Stomach smooth muscle (tissue), 2 donors: Measurements from ENCODE around the gene NOTCH2.

ENCODE experiments used
- H3K27ac ChIP-seq: one replicate; pipeline ENCODE4 v1.7.0; 2013; ENCODE audit warnings: mild to moderate bottlenecking, low read length, inconsistent platforms
- H3K27me3 ChIP-seq, 2 donors: one replicate each; pipeline ENCODE4 v1.7.0; 2013; ENCODE audit warnings: low read length in 2 of 2; ENCODE audit not compliant: insufficient read depth in 2 of 2, control insufficient read depth in 1 of 2
- H3K36me3 ChIP-seq, 2 donors: one replicate each; pipeline ENCODE4 v1.7.0; 2013; ENCODE audit warnings: low read length in 2 of 2; ENCODE audit not compliant: control insufficient read depth in 2 of 2, insufficient read depth in 2 of 2
- H3K4me1 ChIP-seq: one replicate; pipeline ENCODE4 v1.7.0; 2013; ENCODE audit warnings: low read length; ENCODE audit not compliant: control insufficient read depth, insufficient read depth
- H3K4me3 ChIP-seq, 2 donors: one replicate each; pipeline ENCODE4 v1.7.0; 2013; ENCODE audit warnings: low read length in 2 of 2
- H3K9ac ChIP-seq, 2 donors: one replicate each; pipeline ENCODE4 v1.7.0; 2013; ENCODE audit warnings: low read length in 2 of 2, mild to moderate bottlenecking in 1 of 2
- H3K9me3 ChIP-seq, 2 donors: one replicate each; pipeline ENCODE4 v1.7.0; 2013; ENCODE audit warnings: low read length in 2 of 2; ENCODE audit not compliant: control insufficient read depth in 2 of 2
- donor health status: healthy.
- donor health status: Pancreatic carcinoma.

NOTCH2 gene

DNA sequence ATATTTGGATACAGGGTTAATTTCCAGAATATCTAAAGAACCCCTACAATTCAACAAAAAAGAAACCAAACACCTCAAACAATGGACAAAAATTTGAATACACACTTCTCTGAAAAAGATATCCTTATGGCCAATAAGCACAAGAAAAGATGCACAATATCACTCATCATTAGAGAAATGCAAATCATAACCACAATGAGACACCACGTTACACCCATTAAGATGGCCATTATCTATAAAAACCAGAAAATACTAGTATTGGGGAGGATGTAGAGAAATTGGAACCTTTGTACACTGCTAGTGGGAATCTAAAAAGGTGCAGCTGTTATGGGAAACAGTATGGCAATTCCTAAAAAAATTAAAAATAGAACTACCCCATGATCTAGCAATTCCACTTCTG lies 178.1 kb downstream of the NOTCH2 start:
- Histone ChIP-seq H3K27ac (no peak overlapping the region), H3K9ac (no peak overlapping the region), H3K4me3 (no peak overlapping the region), H3K36me3 (no peaks in the 10 kb centered on the region), H3K27me3 (peaks cover 3 to 4% of the 10 kb centered on the region in 2 donors), H3K9me3 (peaks cover 0 to 7% of the 10 kb centered on the region in 2 donors), H3K4me1 (no peaks in the 10 kb centered on the region)

GRCh38 chr1:119888476-119888875 lies 181.0 kb downstream of the NOTCH2 start:
- Histone ChIP-seq H3K9ac (no peak overlapping the region), H3K4me1 (no peaks in the 10 kb centered on the region), H3K4me3 (no peak overlapping the region), H3K9me3 (peaks cover 0 to 7% of the 10 kb centered on the region in 2 donors), H3K27ac (no peak overlapping the region), H3K27me3 (peaks cover 0 to 3% of the 10 kb centered on the region in 2 donors), H3K36me3 (no peaks in the 10 kb centered on the region)

DNA sequence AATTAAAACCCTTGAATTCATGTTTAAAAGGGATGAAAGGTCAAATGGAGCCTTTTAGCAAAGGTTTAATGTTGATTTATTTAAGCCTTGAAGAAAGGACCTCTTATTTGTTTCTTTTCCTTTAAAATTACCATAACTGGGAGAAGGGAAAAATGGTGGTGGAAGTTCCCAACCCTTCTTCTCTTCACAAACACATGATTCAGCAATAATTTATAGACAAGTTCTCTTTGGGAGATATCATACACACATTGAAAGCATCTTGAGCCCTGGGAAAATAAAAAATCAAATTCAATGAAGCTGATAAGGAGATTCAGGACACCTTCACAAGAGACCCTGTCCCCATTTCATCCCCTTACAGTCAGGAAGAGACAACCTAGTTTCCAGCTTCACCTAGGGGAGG lies 182.0 kb downstream of the NOTCH2 start:
- Histone ChIP-seq H3K9ac (no peak overlapping the region), H3K4me3 (no peak overlapping the region), H3K27me3 (peaks cover 0 to 3% of the 10 kb centered on the region in 2 donors), H3K27ac (no peak overlapping the region), H3K9me3 (peaks cover 0 to 7% of the 10 kb centered on the region in 2 donors), H3K4me1 (no peaks in the 10 kb centered on the region), H3K36me3 (no peaks in the 10 kb centered on the region)

GRCh38 chr1:119885903-119886783 lies 183.3 kb downstream of the NOTCH2 start:
- H3K27ac ChIP-seq: no peak overlapping the region
- no peak overlapping the region for H3K4me3 ChIP-seq
- H3K9me3 ChIP-seq: peaks cover 0 to 7% of the 10 kb centered on the region in 2 donors
- no peaks in the 10 kb centered on the region for H3K4me1 ChIP-seq
- no peaks in the 10 kb centered on the region for H3K36me3 ChIP-seq
- H3K9ac ChIP-seq: no peak overlapping the region
- peaks cover 0 to 3% of the 10 kb centered on the region in 2 donors for H3K27me3 ChIP-seq

DNA sequence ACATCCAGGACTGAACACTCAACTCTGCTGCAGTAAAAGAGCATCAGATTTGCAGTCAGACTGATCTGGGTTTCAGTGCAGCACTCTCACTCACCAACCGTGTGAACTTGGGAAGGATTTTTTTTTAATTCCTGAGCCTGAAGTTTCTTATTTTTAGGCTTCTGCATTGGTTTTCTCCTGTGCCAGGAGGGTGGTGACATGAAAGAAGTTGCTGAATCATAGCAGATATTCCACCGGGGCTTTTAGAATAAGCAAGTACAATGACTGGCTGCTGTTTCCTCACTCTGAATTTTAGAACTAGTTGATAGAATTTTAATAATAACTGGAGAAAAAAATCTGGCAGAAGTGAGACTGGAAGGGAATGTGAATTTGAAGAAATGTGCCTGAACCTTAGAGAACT lies 184.8 kb downstream of the NOTCH2 start:
- H3K27me3 ChIP-seq: peaks cover 0 to 3% of the 10 kb centered on the region in 2 donors
- no peaks in the 10 kb centered on the region for H3K36me3 ChIP-seq
- peaks cover 0 to 7% of the 10 kb centered on the region in 2 donors for H3K9me3 ChIP-seq
- no peaks in the 10 kb centered on the region for H3K4me1 ChIP-seq
- H3K4me3 ChIP-seq: no peak overlapping the region
- H3K9ac ChIP-seq: no peak overlapping the region
- H3K27ac ChIP-seq: no peak overlapping the region

DNA sequence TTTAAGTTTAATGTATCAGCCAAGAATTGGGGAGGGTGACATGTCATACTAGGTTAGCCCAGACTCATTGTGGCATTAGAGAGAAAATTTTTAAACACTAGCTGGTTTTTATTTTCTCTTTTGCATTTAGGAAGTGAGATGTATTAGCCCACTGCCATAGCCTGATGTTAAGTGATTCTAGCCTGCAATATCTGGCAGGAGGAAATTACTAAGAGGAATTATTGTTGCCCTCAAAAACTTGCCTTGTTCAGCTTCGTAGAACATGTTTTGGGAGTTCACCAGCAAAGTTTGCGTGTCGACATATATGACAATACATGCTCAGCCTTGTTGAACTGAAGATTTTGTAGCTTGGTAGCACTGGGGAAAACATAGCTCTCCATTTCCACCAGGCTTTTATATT lies 185.6 kb downstream of the NOTCH2 start:
- H3K4me3 ChIP-seq: no peak overlapping the region
- H3K27me3 ChIP-seq: peaks cover 0 to 3% of the 10 kb centered on the region in 2 donors
- peaks cover 0 to 7% of the 10 kb centered on the region in 2 donors for H3K9me3 ChIP-seq
- H3K4me1 ChIP-seq: no peaks in the 10 kb centered on the region
- no peak overlapping the region for H3K9ac ChIP-seq
- no peak overlapping the region for H3K27ac ChIP-seq
- H3K36me3 ChIP-seq: no peaks in the 10 kb centered on the region

- H3K4me3 ChIP-seq: no peak overlapping the region
- H3K9me3 ChIP-seq: no peaks in the 10 kb centered on the region
- no peaks in the 10 kb centered on the region for H3K36me3 ChIP-seq
- no peaks in the 10 kb centered on the region for H3K4me1 ChIP-seq
- H3K27me3 ChIP-seq: peaks cover 0 to 3% of the 10 kb centered on the region in 2 donors
- H3K27ac ChIP-seq: no peak overlapping the region
- H3K9ac ChIP-seq: no peak overlapping the region
These were observed 187.1 kb downstream of the NOTCH2 start for GRCh38 chr1:119882132-119883049.

DNA sequence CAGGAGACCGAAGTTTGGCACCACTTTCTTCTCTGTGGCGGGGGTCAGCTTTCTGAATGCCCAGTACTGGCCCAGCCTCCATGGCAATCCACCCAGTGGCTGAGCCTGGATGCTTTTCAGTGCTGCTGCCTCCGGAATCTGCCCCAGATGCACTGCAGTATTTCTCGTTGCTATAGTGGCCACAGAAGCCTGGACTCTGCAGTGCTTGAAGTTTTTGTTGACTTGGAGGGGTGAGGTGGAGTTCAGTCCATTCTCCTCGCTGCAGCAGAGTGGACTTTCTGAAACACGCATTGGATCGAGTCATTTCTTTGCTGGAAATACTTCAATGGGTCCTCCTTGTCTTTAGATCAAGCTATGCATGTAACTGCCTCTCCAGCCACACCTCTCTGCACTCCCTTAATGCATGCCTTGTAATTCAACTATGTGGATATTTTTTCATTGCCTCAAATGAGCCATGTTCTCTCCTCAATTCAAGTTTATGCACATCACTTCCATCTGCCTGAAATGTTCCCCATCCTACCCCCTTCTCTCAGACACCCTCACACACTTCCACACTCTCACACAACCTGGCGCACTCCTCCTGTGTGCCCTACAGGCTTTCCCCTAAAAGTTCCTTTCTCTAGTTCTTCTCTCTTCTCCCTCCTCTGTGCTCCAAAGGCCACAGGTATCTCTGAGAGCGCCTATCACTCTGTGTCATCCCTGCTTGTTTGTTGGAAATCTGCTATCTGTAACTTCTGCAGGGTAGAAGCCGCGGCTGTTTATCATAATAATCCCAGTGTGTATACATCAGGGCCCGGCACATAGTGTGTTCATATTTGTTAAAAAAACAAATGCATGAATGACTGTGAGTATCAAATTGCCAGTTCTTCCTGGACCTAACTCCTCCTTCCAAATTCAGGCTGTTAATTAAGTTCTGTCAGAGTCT lies 189.7 kb downstream of the NOTCH2 start:
- H3K4me1 ChIP-seq: no peaks in the 10 kb centered on the region
- no peaks in the 10 kb centered on the region for H3K36me3 ChIP-seq
- no peak overlapping the region for H3K27ac ChIP-seq

DNA sequence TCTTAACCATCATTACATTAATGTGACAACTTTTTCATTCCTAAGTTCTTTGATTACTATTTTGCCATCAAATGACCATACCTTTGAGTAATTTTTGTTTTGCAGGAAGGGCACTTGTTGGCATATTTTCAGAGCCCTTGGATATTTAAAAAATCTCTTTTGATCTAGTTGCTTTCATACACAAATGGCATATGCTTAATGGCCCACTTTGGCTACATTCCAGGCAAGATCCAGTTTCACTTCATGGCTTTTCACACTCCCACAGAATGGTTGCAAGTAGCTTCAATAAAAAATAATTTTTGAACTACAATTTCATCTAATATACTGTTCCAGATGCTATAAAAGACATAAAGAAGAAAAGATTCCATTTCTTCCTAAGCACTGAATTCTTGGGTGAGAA lies 191.3 kb downstream of the NOTCH2 start:
- Histone ChIP-seq H3K36me3 (no peaks in the 10 kb centered on the region), H3K27me3 (no peaks in the 10 kb centered on the region), H3K27ac (no peak overlapping the region), H3K4me1 (peaks cover 9% of the 10 kb centered on the region), H3K9me3 (no peaks in the 10 kb centered on the region), H3K9ac (no peak overlapping the region), H3K4me3 (no peak overlapping the region)

More for the DNA sequence above, 189.7 kb downstream of the NOTCH2 start:
- H3K4me3 ChIP-seq: no peak overlapping the region
- no peaks in the 10 kb centered on the region for H3K9me3 ChIP-seq
- no peak overlapping the region for H3K9ac ChIP-seq
- H3K27me3 ChIP-seq: no peaks in the 10 kb centered on the region

DNA sequence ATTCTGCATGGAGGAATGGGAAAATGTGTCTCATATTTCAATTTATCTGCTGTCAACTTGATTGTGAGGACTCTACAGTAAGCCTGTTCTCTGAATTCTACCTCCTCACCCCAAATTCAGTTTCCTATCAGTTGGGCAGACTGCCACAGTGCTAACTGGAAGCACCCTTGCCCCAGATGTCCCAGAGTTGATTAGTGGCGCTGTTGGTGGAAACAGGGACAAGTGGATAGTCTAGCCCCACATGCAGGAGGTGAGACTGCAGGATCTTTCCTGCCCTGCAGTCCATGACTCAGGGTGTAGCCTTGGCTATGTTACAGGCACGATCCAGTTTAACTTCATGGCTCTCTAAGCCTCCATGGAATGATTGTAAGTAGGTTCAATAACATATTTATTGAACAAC lies 195.3 kb downstream of the NOTCH2 start:
- H3K4me1 ChIP-seq: peaks cover 22% of the 10 kb centered on the region
- H3K36me3 ChIP-seq: no peaks in the 10 kb centered on the region
- no peaks in the 10 kb centered on the region for H3K27me3 ChIP-seq
- no peaks in the 10 kb centered on the region for H3K9me3 ChIP-seq
- H3K9ac ChIP-seq: no peak overlapping the region
- peak overlapping the region; percentile 8 for H3K27ac ChIP-seq
- H3K4me3 ChIP-seq: peak overlapping the region; percentile 8 to 18
